ENCODE results near the gene MARCHF10.
A peak's percentile ranks its signal among the peaks of the same experiment; 100 is the strongest.
"Not testable (repeated sequence)": the region's sequence is repeated elsewhere in the genome, so short reads cannot be mapped to it uniquely, and the experiment has no call there.

Gene MARCHF10

DNA sequence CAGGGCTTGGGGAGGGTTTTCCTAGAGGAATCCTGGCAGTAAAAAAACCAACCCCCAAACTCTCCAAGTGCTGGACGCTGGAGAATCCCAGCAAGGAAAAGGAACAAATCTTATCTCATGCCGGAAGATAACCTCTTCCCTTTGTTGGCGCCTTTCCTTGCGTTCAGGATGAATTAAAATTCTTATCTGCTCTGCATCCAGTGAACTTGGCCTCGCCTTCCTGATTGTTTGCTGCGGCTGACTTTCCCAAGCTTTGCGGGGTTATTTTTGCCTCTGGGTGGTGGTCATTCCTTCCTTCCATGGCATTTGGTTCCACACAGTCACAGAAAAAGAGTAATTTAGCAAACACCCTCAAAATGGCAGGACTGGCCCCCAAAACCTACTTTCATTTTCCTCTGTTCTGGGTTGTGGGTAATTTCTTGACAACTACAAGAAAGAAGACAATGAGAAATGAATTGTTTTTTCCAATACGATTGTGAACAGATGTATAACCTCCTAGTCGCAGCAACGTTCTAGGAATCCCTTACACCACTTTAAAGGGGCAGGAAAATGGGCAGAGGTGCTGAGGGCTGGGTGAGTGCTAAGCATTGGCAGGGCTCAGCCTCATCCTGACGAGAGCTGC, 102.8 kb downstream of the MARCHF10 start:
- DNase-seq: no peak
- no peak for TF ChIP-seq GATA1 (IDR thresholded peaks at IDR 0.05; ENCODE audit: low read depth, low read length)

DNA sequence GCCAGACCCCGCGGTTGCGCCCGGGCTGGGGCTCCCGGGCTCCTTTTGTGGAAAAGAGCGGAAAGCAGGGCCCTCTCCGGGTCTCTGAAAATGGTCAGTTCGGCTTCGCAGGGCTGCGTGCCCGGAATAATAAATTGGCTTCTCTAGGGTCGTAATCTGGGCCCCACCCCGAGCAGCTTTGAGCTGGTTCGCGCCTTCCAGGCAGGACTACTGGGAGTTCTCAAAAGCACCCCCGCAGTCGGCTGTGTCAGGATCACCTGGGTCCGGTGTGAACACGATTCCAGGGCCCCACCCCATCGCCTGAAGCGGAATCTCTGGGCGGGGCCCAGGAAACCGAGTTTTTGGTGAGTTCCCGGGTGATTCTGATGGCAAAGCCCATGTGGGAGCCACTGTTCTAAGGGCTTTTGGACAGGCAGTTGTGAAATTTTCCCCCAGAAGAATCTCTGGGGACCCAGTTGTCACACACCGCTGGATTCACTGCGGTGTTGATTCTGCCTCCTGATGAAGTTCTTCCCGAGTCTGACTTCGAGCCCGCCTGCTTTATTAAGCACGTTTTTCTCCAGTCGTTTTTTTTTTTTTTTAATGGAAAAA, 103.6 kb downstream of the MARCHF10 start:
- TF ChIP-seq GATA1 (IDR thresholded peaks at IDR 0.05; ENCODE audit: low read depth, low read length) (no peak), POLR2A (IDR thresholded peaks at IDR 0.05; ENCODE audit: low read length) (no peak)
- no peak for DNase-seq

DNA sequence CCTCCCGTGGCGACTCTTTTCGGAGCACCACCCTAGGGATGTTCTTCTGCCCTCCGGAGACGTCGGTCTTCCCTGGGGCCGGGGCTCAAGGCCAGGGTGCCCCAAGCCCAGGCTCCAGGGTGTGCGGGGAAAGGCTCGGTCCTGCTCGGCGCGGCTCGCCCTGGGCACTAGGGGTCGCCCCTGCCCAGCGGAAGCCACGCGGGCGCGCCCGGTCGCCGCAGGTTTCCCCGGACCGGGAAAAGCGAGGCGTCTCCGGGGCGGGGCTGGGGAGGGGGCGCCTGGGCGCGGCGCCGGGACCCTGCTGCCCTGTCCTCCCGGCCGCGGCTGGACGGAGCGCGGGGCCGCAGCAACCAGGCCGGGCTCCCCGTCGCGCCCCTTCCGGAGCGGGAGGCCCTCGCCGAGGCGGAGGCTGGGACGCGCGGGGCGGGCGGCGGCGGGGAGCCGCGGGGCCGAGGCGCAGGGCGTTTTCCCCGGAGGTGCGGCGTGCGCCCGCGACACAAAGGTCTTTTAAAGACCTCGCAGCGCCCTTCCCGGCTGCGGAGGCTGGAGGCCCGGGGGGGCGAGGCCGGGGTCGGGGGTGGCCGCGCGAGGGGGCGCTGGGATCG, 104.2 kb downstream of the MARCHF10 start:
- TF ChIP-seq POLR2A (IDR thresholded peaks at IDR 0.05; ENCODE audit: low read length) (no peak), GATA1 (IDR thresholded peaks at IDR 0.05; ENCODE audit: low read depth, low read length) (no peak)
- DNase-seq: peak; percentile 63 to 75

DNA sequence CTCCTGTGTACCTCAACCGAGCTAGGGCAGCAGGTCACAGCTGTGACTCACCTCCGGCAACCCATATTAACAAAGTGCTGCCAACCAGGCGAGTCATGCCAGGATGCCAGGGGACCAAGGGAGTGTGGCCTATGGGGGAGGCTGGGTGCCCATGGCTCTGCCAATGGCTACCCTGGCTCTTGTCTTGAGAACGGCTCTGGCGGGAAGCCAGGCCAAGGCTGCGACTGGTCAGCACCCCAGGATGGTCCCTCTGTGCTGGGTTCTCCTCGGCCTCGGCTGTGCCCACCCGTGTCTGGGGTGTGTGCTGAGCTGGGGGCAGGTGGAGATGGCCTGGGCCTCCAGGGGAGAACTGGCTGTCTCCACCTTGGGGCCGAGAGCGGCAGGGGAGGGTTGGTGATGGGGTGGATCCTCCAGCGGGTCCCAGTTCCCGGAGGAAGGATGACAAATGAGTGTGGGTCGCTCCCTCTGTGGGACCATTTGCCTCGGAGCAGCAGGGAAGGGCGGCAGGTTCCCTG, 104.8 kb downstream of the MARCHF10 start:
- TF ChIP-seq POLR2A (IDR thresholded peaks at IDR 0.05; ENCODE audit: low read length) (no peak), GATA1 (IDR thresholded peaks at IDR 0.05; ENCODE audit: low read depth, low read length) (no peak)
- no peak for DNase-seq

DNA sequence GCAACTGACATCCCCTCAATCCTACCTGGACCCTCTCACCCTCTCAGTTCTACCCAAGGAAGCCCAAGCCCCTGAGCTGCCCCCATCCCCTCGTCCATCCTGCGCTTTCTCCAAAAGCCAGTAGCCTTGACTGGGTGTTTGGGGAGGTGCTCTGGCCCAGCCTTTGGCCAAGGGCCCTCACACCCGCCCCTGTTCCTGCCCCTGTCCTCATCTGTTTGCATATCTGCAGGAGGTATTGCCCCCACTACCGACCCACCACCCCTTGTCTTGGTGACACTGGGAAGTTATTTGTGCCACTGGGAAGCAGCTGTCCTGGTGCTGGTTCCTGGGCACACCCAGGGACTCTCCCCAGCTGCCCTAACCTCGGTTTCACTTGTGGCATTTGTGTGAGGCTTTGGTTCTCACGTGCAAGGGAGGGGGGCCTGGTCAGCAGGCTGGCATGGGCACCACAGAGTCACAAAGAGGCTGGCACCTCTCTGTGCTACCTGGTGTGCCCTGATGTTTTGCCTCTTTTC, 105.3 kb downstream of the MARCHF10 start:
- DNase-seq: no peak
- TF ChIP-seq GATA1 (IDR thresholded peaks at IDR 0.05; ENCODE audit: low read depth, low read length) (no peak), POLR2A (IDR thresholded peaks at IDR 0.05; ENCODE audit: low read length) (no peak)

- TF ChIP-seq GATA1 (IDR thresholded peaks at IDR 0.05; ENCODE audit: low read depth, low read length): no peak
- no peak for TF ChIP-seq POLR2A (IDR thresholded peaks at IDR 0.05; ENCODE audit: low read length)
- DNase-seq: no peak
These were observed 106.4 kb downstream of the MARCHF10 start for GRCh38 chr17:62701706-62702085.

- TF ChIP-seq GATA1 (IDR thresholded peaks at IDR 0.05; ENCODE audit: low read depth, low read length): no peak
- TF ChIP-seq POLR2A (IDR thresholded peaks at IDR 0.05; ENCODE audit: low read length): no peak
- no peak for DNase-seq
These were observed 107.0 kb downstream of the MARCHF10 start for GRCh38 chr17:62700964-62701705.

DNA sequence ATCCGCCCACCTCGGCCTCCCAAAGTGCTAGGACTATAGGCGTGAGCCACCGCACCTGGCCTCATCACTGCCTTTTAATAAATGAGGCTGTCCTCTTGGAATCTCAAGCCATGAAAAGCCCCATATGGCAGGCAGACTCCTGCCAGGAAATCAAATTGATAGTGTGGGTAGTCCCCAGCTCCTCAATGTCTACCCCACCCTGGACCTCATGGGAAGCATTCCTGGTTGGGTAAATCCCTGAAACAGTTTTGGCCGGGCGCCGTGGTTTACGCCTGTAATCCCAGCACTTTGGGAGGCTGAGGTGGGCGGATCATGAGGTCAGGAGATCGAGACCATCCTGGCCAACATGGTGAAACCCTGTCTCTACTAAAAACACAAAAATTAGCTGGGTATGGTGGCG, 109.7 kb downstream of the MARCHF10 start:
- not testable (repeated sequence) for DNase-seq

DNA sequence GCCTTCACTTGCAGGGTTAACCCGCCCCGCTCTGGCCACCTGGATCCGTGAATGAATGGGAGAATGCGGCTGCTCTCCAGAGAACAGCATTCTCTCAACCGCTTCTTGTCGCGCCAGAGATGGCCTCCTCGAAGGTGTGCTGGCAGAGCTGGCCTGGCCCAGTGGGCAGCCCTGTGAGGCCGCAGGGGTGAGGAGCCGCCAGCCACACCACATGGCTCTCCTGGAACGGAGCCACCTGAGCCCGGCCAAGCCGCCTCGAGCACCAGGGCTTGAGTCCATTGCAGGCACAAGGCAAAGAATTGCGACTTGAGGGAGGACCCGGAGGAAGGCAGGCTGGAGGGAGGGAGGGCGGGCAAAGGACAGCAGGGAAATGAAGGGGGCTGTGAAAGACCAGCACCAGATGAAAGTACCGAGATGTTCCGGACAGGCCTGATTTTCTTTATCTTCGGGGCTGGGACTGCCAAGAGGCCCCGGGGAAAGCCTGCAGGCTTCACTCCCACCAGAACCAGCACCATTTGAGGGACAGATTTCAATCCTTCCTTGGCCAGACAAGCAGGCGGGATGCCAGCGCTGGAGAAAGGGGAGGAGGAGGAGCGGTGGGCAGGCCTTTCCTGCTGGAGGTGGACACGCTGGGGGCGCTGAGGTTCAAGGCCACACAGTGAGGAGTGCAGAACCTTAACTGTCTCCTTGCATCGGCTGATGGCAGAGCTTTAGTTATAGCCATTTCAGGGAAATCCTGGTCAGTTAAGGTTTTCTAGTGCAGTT, 111.2 kb downstream of the MARCHF10 start:
- DNase-seq: no peak
- no peak for TF ChIP-seq POLR2A (IDR thresholded peaks at IDR 0.05; ENCODE audit: low read length)
- no peak for TF ChIP-seq GATA1 (IDR thresholded peaks at IDR 0.05; ENCODE audit: low read depth, low read length)

DNA sequence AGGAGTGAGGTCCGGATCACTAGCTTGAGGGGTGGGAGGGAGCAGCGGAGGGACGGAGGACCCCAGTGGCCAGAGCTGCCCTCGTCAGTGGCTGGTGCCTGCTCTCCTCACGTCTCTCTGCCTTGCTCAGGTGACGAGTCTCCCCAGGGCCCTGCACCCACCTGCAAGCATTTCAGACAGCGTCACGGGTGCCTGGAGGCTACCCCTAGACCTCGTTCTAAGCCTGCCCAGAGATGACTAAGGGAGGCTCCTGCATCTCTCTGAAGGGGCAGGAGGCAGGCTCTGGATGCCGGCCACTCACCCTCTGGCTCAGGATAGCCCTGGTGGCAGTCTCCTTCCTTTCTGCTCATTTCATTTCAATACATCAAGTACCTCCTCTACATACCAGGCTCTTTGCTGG, 111.9 kb downstream of the MARCHF10 start:
- TF ChIP-seq GATA1 (IDR thresholded peaks at IDR 0.05; ENCODE audit: low read depth, low read length) (no peak), POLR2A (IDR thresholded peaks at IDR 0.05; ENCODE audit: low read length) (no peak)
- no peak for DNase-seq

GRCh38 chr17:62695093-62695738, 112.9 kb downstream of the MARCHF10 start:
- DNase-seq: peak in 1 of 2 experiments; percentile 25

DNA sequence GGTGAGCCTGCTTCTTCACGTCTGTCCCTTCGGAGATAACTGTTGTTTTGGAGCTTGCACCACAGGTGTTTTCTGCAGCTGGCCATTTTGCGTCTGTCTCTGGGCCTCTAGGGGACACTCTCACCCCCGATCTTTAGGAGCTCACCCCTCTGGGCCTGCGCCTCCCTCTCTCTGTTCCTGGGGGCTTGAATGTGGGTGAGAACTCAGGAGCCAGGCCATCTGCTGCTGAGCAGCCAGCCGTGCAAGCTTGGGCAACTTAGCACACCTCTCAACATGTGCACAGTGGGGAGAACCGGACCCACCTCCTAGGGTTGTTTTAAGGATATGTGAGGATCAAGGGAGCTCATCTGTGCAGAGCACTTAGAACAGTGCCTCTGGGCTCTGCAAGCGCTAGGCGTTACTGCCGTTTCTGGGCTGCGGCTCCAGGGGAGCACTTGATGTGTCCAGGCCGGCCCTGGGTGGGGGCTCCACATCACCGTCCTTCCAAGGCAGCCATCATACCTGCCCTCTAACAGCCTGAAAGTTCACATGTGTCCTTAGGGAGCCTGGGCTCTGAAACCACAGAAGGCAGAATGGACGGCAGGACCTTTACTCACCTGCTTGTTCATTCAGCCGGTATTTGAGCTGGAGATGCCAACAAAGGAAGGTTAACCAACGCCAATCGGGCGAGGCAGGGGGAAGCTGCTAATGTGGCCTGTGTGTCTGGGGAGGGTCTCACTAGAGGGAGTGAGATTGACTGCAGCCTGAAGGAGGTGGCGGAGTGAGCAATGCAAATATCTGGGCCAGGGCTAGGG, 114.3 kb downstream of the MARCHF10 start:
- DNase-seq: peak in 1 of 2 experiments; percentile 41
- TF ChIP-seq GATA1 (IDR thresholded peaks at IDR 0.05; ENCODE audit: low read depth, low read length) (no peak), POLR2A (IDR thresholded peaks at IDR 0.05; ENCODE audit: low read length) (no peak)
